ENCODE measurements around the gene WNT5A. TPM values are rescaled to one million over a fixed set of nuclear protein-coding genes. Genes with fewer than 3 reads are reported as not detected.

WNT5A gene
- 0.42 to 1.1 TPM (median 0.74 TPM) in 5 replicates for total RNA-seq (2022; extraction: Qiagen RNA extraction; ENCODE audit: low read depth)

DNA sequence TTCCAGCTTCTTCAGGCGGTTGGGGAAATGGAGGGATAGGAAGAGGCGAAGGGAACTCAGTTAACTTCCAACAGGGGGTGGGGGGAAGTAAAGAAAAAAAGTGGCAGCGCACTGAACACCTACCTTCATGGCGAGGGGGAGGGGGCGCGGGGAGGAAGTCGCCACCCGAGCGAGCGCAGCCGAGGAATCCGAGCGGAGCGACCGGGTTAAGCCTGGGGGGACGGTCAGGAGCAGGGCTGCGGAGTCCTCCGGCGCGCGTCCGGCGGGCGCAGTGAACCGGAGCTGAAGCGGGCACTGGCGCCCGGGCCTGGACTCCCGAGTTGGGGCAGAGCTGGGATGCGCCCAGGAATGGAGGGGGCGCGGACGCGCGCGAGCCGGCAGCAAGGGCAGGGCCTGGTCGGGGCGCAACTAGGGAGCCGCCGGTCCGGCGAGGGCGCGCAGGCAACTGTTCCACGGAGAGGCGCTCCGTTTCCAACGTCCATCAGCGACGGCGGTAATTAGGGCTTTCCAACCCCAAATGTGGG lies at the start of gene WNT5A:
Gene WNT5A, minus strand, starts transcription at position 450 of the 524 bp plus-strand sequence. Its CDS starts 321 bp downstream, at position 129.

